GM12801 (cell line): Measurements from ENCODE around the gene ASTN2.

Experiments
- CTCF ChIP-seq: IDR thresholded peaks from one replicate; pipeline ENCODE4 v1.5.1; 2011; ENCODE audit warnings: control low read depth; ENCODE audit not compliant: insufficient read length; ENCODE audit errors: extremely low read depth

Gene ASTN2

DNA sequence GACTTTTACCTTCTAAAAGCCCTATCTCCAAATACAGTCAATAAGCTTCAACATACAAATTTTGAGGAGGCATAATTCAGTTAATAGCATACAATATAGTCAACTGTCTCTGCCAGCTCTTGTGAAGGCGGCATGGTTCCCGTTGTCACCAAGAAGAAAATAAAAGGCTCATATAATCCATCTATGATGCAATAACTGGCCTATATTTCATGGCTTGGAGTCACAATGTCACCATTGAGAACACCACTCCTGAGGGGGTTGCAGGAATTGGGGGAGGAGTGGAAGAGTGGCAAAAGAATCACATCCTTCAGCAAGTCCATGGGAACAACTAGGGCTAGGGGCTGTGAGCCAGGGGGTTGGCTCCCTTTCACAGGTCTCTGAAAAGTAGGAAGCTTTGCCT is 16.0 kb upstream of the ASTN2 start:
- TF ChIP-seq CTCF = no peak

DNA sequence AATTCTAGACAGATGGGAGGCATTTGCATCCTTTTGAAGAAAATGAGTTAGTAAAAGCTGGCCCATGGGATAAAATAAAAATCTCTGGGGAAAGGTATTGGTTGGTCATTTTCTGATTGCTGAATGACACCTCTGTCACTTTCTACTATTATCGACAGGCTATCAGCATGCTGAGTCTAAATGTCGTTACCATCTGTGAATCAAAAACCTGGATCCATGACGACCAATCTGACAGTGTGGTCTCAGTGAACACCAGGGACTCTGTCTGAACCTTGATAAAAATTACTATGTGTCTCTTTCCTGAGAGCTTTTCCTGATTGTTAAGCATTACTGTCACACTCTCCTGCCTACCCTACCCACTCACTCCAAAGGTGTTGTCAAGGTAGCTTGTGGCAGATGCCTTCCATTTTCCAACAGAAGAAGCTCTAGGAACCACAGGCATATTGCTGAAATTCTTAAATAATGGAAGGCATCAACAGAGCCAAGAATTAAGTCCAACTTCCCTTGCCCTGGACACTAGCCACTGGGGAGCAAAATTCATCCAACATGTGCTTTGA is 12.6 kb upstream of the ASTN2 start:
- TF ChIP-seq CTCF = no peak

GRCh38 chr9:117425566-117425965 is 10.7 kb upstream of the ASTN2 start:
- no peak for TF ChIP-seq CTCF

DNA sequence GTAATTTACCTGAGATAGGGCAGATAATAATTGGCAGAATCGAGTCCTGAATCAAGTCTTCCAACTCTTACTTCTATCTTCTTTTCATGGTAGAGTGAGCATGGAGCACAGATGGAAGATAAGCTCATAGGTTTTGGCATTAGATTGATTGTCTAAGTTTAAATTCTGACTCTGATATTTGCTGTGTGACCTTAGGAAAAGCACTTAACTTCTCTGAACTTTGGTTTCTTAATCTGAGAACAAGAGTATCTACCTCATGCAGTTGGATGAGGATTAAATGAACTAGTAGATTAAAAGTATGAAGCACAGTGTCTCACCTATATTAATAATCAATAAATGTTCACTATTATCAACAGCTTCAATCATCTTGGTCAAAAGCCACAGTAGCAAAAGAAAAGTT is 9.4 kb upstream of the ASTN2 start:
- TF ChIP-seq CTCF = no peak

DNA sequence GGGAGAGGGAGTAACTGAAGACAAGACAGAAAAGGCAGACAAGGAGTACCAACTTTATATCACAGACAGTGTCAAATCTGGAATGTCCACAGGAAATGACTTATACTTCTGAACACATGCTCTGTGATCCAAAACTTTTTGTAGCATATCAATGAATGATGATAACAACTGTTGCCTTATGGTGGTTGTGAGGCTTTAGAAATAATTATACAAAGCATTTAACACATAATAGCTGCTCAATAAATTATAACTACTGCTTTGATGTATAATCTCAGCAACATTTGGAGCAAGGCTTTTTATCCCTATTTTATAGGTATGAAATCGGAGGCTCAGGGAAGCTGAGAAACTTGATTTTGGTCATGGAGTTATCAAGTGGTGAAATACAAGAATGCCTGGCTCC is 3.3 kb upstream of the ASTN2 start:
- no peak for TF ChIP-seq CTCF

DNA sequence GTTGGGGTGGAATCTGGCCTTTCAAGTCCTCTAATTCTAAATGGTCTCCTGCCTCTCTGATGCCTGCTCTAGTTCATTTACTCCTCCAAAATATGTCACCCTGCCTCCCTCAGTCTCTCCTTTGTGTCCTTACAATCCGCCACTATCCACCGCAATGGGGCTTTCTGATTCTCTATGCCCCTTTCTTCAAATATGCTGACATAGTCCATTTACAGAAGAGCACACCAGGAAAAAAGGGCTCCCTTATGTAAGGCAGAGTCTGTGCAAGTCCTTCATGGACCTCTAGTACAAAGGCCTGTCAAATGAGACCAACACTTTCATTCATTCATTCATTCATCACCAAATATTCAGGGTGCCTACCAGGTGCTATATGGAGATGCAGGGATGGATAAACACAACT is 2.0 kb upstream of the ASTN2 start:
- TF ChIP-seq CTCF = no peak

DNA sequence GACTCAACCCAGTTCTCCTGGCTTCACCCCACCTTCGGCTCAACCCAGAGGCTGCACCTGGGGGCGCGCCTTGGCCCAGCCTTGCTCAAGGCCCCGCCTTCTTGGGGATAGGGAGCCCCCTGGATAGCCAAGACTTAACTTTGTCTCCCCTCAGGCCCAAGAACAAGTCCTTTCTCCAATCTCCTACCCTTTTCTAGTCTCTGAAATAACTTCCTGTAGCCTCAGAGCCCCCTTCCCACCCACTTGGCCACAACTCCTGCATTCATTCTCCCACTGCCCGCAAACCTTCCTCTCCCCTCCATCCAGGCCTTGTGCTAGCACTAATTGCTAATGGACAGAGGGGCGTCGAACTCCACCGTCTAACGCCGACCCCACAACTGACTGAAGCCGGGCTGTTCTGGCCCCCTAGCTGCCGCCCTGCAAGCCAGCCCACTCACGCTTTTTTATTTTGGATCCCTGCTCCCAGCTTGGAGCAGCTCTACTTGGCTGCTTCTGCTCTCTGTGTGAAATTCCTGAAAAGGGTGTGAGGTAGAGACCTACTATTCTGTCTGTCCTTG is 579 bp upstream of the ASTN2 start:
- TF ChIP-seq CTCF = no peak
